ENCODE measurements around the gene CCDC85C.

CCDC85C gene

Small RNAs within 50 kb of the gene (small RNA-seq; reads per million reads assigned to genes)
- 0 reads per million in 2 experiments for gene RF00019

All from SK-N-DZ (cell line).